BE2C (cell line): ENCODE data around the gene RNF144A.

Experiments used
- DNase-seq: peaks from one replicate; pipeline ENCODE4 v3.0.0-alpha.2; 2020
- H3K27me3 ChIP-seq: fragments of 250-450 bp; sonication (Bioruptor Pico); 2 replicates; pipeline ENCODE4 v1.5.1; 2020; ENCODE audit warnings: mild to moderate bottlenecking
- H3K36me3 ChIP-seq: fragments of 250-450 bp; sonication (Bioruptor Pico); 2 replicates; pipeline ENCODE4 v1.5.1; 2020; ENCODE audit warnings: mild to moderate bottlenecking
- H3K4me1 ChIP-seq: fragments of 250-450 bp; sonication (Bioruptor Pico); 2 replicates; pipeline ENCODE4 v1.5.1; 2020
- H3K4me3 ChIP-seq: 2 replicates; pipeline ENCODE4 v1.5.1; 2011; ENCODE audit warnings: low read depth, low read length
- H3K9me3 ChIP-seq: fragments of 250-450 bp; sonication (Bioruptor Pico); 2 replicates; pipeline ENCODE4 v1.5.1; 2020
- TF ChIP-seq, protein P1 (sequence below): IDR thresholded peaks from 2 replicates; pipeline ENCODE4 v1.5.1; 2012; ENCODE audit warnings: mild to moderate bottlenecking, low read depth, low read length

RNF144A gene

DNA sequence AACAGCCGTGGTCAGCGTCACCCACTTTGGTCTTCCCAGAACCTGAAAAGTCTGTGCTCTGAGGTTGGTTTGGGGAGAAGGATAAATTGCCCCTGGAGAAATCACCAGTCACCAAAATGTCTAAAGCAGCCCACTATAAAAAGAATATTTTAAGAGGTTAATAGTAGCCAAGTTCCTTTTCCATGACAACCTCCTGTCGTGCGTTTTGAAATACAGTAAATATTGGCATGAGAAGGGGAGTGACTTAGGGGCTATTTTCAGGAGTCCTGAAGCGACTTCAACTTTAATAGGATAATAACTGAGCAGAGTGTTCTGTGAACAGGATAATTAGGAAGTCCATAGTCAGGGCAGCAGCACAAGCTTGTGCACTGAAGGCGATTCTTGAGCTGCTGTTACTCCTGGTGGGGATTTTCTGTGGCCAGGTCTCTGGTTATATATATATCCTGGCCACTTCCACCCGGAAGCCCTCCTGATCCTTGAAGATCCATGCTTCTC is 49.3 kb downstream of the RNF144A start:
- Histone ChIP-seq H3K4me1 (no peaks in the 10 kb centered on the region), H3K27me3 (no peaks in the 10 kb centered on the region), H3K36me3 (peaks cover 9% of the 10 kb centered on the region), H3K9me3 (no peaks in the 10 kb centered on the region), H3K4me3 (no peak overlapping the region)
- TF ChIP-seq, protein P1, sequence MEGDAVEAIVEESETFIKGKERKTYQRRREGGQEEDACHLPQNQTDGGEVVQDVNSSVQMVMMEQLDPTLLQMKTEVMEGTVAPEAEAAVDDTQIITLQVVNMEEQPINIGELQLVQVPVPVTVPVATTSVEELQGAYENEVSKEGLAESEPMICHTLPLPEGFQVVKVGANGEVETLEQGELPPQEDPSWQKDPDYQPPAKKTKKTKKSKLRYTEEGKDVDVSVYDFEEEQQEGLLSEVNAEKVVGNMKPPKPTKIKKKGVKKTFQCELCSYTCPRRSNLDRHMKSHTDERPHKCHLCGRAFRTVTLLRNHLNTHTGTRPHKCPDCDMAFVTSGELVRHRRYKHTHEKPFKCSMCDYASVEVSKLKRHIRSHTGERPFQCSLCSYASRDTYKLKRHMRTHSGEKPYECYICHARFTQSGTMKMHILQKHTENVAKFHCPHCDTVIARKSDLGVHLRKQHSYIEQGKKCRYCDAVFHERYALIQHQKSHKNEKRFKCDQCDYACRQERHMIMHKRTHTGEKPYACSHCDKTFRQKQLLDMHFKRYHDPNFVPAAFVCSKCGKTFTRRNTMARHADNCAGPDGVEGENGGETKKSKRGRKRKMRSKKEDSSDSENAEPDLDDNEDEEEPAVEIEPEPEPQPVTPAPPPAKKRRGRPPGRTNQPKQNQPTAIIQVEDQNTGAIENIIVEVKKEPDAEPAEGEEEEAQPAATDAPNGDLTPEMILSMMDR, result no peak
- no peak for DNase-seq

DNA sequence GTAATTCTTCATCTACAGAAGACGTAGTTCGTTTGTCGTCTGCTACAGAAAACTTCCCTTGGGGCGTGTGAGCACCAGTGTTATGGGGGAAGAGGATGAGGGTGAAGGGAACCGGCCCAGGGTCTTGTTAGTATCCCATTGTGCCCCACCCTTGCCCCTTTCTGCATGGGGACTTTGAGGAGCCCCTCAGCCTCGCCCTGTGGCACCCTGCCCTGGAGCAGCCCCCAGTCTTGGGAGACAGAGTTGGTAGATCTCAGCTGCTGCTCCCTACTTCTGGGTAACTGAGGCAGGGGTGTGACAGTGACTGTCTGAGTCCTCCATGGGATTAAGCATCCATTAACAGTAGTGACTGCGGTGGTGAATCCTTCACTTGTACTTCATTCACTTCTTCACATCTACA is 50.1 kb downstream of the RNF144A start:
- Histone ChIP-seq H3K4me3 (no peak overlapping the region), H3K9me3 (no peaks in the 10 kb centered on the region), H3K4me1 (no peaks in the 10 kb centered on the region), H3K27me3 (no peaks in the 10 kb centered on the region), H3K36me3 (peaks cover 9% of the 10 kb centered on the region)
- TF ChIP-seq, protein P1, result no peak
- no peak for DNase-seq

DNA sequence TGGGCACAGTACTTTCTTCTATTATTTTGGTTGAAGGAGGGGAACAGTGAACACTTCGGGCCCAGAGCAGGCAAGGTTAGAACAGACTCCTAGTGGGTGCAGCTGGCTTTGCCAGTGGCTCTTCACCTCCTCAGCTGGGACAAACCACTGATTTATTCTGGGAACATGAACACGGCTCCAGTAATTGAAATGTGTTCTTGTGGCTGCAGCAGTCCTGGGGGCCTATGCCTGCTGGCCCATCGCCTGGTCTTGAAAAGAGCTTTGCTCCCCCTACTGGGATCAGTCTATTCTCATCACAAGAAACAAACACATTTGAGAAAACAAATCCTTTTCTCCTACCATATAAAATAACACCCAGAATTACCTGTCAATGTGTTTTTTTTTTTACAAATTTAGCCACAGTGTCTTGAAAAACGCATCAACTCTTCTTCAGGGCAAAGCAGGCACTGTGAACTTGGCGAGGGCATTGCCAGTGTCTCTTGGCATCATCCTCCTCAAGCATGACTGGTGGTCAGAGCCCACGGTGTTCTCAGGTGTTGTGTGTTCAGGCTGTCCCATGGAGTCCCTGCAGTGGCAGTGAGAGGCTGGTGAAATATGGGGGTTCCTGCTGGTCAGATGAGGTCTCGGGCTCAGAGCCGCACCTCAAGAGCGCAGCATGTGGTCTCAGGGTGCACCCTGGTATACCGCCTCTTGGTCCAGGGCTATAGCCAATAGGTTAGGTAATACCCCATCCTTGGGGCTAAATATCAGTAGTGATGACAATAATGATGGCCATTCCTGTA is 51.3 kb downstream of the RNF144A start:
- peak; percentile 39 for DNase-seq
- TF ChIP-seq, protein P1, result peak; percentile 39

DNA sequence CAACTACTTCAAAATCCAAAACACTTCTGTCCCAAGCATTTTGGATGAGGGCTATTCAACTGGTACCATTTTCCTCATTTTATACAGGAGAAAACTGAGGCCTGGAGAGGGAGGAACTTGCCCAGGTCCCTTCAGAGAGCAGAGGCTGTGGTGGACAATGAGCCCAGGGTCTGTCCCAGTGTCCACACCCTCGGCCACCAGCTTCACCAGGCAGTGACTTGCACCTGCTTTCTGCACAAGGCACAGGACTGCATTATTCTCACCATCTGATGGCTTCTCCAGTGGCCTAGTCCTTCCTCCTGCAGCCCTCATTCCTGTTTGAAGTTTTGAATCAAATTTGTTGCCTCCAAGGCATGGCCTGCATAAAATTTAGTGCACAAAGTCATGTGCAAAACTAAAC is 53.3 kb downstream of the RNF144A start:
- no peaks in the 10 kb centered on the region for H3K4me1 ChIP-seq
- H3K27me3 ChIP-seq, result no peaks in the 10 kb centered on the region
- no peaks in the 10 kb centered on the region for H3K9me3 ChIP-seq
- no peak overlapping the region for H3K4me3 ChIP-seq
- TF ChIP-seq, protein P1, result no peak
- H3K36me3 ChIP-seq, result peaks cover 9% of the 10 kb centered on the region
- DNase-seq, result no peak

More for the DNA sequence above, 51.3 kb downstream of the RNF144A start:
- no peaks in the 10 kb centered on the region for H3K9me3 ChIP-seq
- no peaks in the 10 kb centered on the region for H3K4me1 ChIP-seq
- no peak overlapping the region for H3K4me3 ChIP-seq
- H3K27me3 ChIP-seq, result no peaks in the 10 kb centered on the region
- H3K36me3 ChIP-seq, result peaks cover 9% of the 10 kb centered on the region

DNA sequence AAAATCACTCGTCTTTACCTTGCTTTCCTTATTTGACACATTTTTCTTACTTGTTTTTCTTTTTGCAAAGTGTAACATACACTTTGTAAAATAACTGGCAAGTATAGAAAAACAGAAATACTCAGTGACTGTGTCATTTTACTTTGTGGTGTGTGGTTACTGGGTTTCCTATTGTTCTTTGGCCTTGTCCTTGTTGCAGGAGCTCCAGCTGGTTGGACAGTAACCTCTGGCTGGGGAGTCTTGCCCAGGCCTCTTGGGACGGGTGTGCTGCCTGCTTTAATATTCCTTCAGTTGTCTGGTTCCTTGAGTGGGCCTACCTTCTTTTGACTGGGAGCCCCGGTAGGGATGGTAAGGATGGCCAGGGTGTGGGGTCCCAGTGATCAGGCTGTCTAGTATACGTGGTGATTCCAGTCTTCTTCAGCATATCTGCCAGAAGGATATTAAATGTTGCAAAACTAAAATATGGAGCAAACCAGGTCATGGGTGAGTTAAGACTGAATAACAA is 53.8 kb downstream of the RNF144A start:
- Histone ChIP-seq H3K4me1 (no peaks in the 10 kb centered on the region), H3K27me3 (no peaks in the 10 kb centered on the region), H3K36me3 (peaks cover 9% of the 10 kb centered on the region), H3K4me3 (no peak overlapping the region), H3K9me3 (no peaks in the 10 kb centered on the region)
- TF ChIP-seq, protein P1, result no peak
- no peak for DNase-seq

DNA sequence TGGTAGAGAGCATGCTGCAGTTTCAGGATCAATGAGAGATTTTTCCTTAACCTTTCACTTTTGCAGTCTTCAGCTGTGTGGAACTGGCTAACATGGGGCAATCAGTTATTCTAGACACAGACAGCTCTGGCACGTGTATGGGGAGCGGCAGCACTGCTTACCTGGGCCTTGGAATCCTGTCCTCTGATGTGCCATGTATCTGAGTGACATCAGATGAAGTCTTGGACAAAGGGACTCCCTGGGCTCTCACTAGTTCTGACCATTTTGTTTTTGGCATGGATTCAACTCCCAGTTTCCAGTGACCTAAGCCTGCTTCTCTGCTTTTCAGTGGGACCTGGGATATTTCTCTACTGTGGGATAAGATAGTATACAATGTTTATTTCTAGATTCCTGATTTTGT is 54.3 kb downstream of the RNF144A start:
- Histone ChIP-seq H3K4me1 (no peaks in the 10 kb centered on the region), H3K4me3 (no peak overlapping the region), H3K9me3 (no peaks in the 10 kb centered on the region), H3K36me3 (peaks cover 9% of the 10 kb centered on the region), H3K27me3 (no peaks in the 10 kb centered on the region)
- DNase-seq, result no peak
- TF ChIP-seq, protein P1, result no peak
